ENCODE measurements around the gene SCAMP4.

GRCh38 chr19:1913781-1914577, 8.8 kb downstream of the SCAMP4 start:
- peak; percentile 28; the same call in 1 of the 2 replicates for TF ChIP-seq MAX (IDR thresholded peaks at IDR 0.05)
- peak; percentile 74; the same call in 1 of the 2 replicates for TF ChIP-seq EP300 (IDR thresholded peaks at IDR 0.05; ENCODE audit: borderline replicate concordance)
- no peak for TF ChIP-seq YY1 (IDR thresholded peaks at IDR 0.05; ENCODE audit: low read depth)
- no peak for TF ChIP-seq REST (IDR thresholded peaks at IDR 0.05; ENCODE audit: low read depth)
- no peak for TF ChIP-seq CEBPB (IDR thresholded peaks at IDR 0.05)
- peak; percentile 27 for TF ChIP-seq ZBTB7A (IDR thresholded peaks at IDR 0.05; ENCODE audit: low read depth)
- TF ChIP-seq TAF1 (IDR thresholded peaks at IDR 0.05; ENCODE audit: low read depth) = no peak
- peak; percentile 4; the same call in 1 of the 2 replicates for TF ChIP-seq RAD21 (IDR thresholded peaks at IDR 0.05; ENCODE audit: low read depth)
- TF ChIP-seq CREB1 (IDR thresholded peaks at IDR 0.05; ENCODE audit: low read depth) = no peak
- no peak for TF ChIP-seq USF1 (IDR thresholded peaks at IDR 0.05)
- TF ChIP-seq NFIC (IDR thresholded peaks at IDR 0.05) = peak; percentile 95

All from Ishikawa (cell line).